HG02870 (cell line): Measurements from ENCODE around the gene MLN.
"Not testable (repeated sequence)": the region's sequence is repeated elsewhere in the genome, so short reads cannot be mapped to it uniquely, and the experiment has no call there.

Experiments
- ATAC-seq: cut with Tn5 transposase; IDR thresholded peaks from one replicate; pipeline ENCODE4 v1.9.1; 2021; ENCODE audit warnings: mild to moderate bottlenecking, moderate library complexity; ENCODE audit not compliant: unreplicated experiment

Gene MLN

DNA sequence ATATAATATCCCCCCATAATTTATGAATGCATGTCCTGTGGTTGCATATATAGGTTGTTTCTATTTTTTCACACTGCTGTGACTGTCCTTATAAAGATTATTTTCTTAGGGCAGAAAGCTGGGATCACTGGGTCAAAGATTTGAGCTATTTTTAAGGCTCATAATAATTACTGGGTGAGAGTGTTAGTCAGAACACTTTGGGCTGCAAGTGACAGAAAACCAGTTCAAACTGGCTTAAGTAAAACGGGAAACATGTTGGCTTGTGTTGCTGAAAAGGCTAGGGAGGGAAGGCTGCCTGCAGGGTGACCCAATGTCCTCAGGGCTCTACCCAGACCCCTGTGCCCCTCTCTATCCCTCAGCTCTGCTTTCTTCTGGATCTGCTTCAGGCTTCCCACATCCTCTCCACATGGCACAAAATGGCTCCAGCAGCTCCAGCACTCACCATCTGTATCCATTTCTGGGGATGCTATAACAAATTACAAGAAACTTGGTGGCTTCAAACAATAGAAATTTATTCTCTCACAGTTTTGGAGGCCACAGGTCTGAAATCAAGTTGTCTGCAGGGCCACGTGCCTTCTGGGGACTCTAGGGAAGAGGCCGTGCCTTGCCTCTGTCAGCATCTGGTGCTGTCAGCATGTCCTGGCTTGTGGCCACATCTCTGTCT, 33.1 kb upstream of the MLN start:
- ATAC-seq = no peak

- no peak for ATAC-seq
Observed at GRCh38 chr6:33834401-33835392, 30.9 kb upstream of the MLN start.

DNA sequence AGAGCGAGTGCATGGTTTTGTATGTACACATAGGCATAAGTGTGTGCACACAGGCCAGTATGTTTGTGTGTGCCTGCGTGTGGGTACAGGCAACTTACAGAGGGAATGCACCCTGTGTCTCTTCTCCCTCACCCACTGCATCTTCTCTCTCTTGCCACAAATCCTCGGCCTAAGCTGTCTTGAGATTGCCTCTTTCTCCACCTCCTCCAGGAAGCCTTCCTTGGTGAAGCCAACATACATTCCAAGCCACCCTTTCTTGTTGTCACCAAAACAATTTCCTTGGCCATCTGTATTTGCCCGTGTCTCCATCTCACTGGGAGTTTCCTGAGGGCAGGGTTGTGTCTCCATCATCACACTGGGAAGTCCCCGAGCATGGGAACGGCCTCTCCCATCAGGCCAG, 29.8 kb upstream of the MLN start:
- no peak for ATAC-seq

- not testable (repeated sequence) for ATAC-seq
Observed at GRCh38 chr6:33832831-33833230, 29.0 kb upstream of the MLN start.

GRCh38 chr6:33831725-33832124, 27.9 kb upstream of the MLN start:
- ATAC-seq = not testable (repeated sequence)

DNA sequence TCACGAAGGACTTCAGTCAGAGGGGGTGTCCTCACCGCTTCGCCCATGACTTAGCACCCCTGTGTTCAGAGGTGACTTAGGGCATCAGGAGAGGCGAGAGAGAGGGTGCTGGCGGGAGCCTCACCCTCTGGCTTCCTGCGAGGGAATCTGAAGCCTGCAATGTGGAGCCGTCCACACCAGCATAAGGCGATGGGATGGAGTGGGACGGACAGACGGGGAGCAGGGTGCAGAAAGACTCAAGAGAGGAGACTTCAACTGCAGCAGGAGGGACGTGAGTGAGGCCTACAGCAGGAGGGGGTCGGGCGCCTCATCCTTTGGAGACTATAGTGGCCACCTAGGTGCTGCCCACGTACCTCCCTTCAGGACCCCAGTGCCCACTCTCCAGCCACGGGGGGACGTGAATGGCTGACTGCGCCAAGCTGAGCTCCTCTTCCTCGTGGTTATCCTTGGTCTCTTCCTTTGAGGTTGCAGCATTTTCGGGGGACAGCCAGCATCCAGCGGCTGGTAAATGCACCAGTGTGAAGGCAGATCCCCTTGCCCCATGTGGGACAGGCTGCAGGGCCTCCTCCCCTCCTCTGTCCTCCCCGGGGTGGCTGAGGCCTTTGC, 26.9 kb upstream of the MLN start:
- ATAC-seq = no peak

DNA sequence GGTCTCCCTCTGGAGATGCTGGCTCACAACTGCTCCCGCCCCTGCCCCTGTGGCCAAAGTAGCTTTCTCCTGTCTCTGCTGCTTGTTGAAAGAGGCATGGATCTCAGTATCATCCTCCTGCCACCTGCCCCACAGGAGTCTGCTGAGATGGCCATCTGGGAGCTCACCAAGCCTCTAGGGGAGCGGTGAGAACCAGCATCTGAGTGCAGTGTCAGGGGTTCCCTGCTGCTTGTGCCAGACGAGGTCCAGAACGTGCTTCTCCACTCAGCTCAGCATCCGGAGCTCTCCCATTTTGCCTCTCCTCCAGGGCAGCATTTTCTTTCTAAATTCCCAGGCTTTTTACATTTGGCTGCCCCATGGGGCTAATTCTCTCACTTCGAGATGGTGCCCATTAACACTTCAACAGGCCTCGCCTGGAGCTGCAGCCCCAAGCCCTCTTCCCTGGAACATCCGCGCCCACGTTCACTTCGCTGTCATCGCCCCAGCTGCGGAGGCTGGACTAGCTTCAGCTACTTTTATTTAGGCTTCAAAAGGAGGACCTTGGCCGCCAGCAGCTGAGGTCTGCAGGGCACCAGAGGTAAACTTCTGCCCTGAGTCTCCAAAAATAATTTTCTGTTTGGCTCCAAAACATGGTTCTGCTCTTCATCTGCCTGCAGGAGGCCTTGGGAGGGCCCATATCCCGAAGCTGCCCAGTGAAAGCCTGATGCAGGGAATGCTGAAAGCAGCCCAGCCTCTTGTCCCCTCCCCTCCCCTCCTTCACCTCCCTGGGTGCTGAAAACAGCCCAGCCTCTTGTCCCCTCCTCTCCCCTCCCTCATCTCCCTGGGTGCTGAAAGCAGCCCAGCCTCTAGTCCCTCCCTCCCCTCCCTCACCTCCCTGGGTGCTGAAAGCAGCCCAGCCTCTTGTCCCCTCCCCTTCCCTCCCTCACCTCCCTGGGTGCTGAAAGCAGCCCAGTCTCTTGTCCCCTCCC, 25.2 kb upstream of the MLN start:
- ATAC-seq = no peak

DNA sequence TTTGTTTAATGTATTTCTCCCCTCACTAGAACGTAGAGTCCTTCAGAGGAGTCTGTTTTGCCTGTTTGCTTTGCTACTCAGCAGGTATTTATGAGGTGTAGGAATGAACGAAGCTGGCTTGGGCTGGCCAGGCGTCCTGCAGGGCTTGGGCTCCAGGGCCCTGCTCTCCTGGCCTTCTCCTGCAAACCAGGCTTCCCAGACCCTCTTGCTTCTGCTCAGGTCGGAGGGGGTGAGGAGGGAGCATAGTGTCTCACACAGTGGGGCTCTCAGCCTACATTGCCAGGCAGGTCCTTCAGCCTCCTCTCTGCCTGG, 24.6 kb upstream of the MLN start:
- ATAC-seq = no peak

DNA sequence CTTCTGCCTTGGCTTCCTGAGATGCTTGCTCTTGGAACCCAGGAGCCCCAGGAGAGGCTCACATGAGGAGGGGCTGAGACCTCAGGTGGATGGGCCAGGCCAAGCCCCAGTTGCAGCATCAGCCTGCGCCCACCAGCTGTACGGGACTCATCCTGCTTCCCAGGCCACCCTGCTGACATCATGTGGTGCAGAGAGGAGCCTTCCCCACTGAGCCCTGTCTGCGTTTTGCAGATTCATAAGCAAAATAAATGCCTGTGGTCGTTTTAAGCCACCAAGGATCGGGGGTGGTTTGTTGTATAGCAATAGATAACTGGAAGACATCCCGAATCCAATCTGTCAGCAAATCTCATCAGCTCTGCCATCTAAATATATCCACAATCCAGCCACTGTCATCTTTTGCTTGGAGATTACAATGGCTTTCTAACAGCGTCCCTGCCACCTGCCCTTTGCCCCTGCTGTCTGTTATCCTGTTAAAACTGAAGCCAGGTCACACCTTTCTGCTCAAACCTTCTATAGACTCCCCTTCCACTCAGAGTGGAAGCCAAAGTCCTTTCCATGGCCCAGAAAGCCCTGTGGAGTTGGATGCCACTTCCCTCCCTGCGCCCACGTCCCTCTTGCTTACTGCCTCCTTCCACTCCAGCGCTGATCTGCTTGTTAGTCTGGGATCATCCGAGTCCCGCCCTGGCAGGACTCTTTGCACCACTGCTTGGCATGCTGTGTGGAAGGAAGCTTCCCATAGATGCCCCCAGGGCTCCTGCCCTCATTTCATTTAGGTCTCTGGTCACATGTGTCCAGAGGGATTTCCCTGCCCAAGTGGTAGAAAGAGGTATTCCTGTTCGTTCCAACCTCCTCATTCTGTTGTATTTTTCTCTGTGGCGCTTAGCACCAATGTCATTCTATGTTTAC, 24.0 kb upstream of the MLN start:
- ATAC-seq = no peak

GRCh38 chr6:33826537-33826936, 22.7 kb upstream of the MLN start:
- ATAC-seq = no peak

GRCh38 chr6:33824461-33825154, 20.8 kb upstream of the MLN start:
- ATAC-seq = no peak

GRCh38 chr6:33823806-33824205, 20.0 kb upstream of the MLN start:
- no peak for ATAC-seq

GRCh38 chr6:33822575-33823395, 19.0 kb upstream of the MLN start:
- ATAC-seq = no peak

DNA sequence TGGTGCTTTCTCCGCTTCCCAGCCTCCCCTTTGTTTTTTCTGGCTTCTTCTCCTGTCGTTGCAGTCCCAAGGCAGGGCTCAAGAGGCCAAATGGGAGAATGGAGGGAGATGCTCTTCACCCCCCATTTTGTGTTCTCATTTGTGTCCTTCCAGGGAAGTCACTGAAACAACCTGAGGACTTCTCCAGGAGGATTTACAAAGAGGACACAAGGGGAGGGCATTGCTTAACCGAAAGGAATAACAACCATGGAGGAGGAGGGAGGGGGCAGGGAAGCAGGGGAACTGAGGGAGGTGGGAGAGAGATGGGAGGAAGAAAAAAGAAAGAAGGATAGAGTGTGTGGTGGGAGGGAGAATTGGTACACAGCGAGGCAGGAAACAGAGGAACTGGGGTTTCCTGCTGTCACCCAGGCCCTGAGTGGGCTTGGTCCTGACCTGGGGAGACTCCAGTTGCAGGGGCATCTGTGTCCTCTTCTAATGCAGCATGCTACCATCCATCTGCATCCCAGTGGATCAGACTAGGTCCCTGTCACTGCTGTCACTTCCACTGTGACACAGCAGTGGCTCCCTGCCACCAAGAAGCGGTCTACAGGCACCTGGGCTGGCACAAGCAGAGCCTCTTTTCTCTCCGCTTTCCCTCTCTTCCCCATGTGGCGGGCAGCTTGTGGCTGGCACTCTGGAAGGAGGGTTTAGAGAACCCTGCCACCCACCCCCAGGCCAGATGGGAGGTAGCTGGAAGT, 17.1 kb upstream of the MLN start:
- ATAC-seq = no peak

DNA sequence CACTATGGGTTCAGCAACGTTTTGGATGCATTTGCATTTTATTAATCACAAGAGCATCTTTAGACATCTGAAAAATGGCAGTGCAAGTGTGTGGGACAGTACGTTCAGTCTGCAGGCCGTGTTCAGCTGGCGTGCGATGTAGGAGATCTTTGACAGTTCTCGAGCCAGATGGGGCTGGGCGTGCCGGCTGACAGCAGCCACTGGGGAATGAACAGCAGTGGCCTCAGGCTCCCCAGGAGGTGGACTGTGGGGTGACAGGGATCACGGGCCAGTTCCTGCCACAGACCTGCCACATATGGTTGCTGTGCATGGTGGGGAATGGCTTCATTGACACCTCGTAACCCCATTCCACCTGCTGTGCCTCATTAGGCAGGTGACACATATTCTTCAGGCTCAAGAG, 16.4 kb upstream of the MLN start:
- no peak for ATAC-seq

DNA sequence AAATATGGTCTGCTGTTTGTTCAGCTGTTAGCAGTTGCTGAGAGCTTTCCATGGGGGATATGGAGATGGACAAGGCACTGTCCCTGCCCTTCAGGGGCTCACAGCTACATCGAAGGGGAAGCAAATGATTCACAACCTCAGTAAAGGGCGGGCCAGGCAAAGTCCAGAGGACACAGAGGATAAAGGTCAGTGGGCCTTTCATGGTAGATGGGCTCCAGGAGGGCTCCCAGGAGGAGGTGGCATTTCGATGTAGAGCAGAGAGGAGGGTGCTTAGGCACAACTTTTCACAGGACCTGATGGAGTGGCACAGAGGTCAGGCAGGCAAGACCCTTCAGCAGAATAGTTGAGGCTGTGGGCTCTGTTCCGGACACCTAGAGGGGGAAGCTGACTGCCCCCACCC, 15.2 kb upstream of the MLN start:
- ATAC-seq = no peak

GRCh38 chr6:33818293-33818692, 14.5 kb upstream of the MLN start:
- no peak for ATAC-seq

- ATAC-seq = no peak
Observed at GRCh38 chr6:33817489-33817888, 13.7 kb upstream of the MLN start.
